Thyroid gland (tissue), 4 donors: ENCODE measurements around the gene DPF3.

Experiments
- CTCF ChIP-seq, 6 experiments: fragments of 200-600 bp in 3 of 6; fragments of 450-650 bp in 3 of 6; sonication (generic) in 3 of 6; IDR thresholded peaks; one replicate each; pipeline ENCODE4 v1.5.1; 2016 to 2019; ENCODE audit warnings: antibody characterized with exemption in 6 of 6, mild to moderate bottlenecking in 2 of 6, inconsistent platforms in 1 of 6, moderate library complexity in 1 of 6
- POLR2A ChIP-seq, 2 donors: fragments of 450-650 bp; IDR thresholded peaks; one replicate each; pipeline ENCODE4 v1.6.1; 2017; ENCODE audit warnings: antibody characterized with exemption in 2 of 2, mild to moderate bottlenecking in 2 of 2, moderate library complexity in 1 of 2

- TF ChIP-seq CTCF (IDR thresholded peaks at IDR 0.05) (no peak), POLR2A (IDR thresholded peaks at IDR 0.05) (no peak)
These were observed 140.0 kb downstream of the DPF3 start for GRCh38 chr14:72753879-72754400.
